ENCODE data around the gene MAP3K3. TPM values are rescaled to one million over a fixed set of nuclear protein-coding genes. Genes with fewer than 3 reads are reported as not detected.
"Not testable (repeated sequence)": the region's sequence is repeated elsewhere in the genome, so short reads cannot be mapped to it uniquely, and the experiment has no call there.

MAP3K3 gene
- total RNA-seq, 1 donor from 2014 or later = 28.0 TPM

DNA sequence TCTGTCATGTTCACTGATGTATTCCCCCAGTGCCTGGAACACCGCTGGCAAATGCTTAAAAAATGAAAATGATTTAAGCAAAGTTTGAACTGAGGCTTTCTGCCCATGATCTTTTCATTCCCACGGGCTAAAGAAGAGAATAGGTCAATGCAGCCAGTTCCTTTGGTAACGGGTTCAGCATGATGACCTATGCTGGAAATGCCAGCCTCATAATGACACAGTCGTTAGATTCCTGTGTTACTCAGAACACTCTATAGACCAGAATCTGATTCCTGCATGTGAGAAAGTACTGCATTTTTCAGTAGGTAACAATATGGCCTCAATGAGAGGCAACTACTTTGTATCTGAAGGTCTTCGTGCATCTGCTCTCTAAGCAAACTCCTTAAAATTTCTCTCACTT, 96.8 kb downstream of the MAP3K3 start:
- peaks cover 2% of the 10 kb centered on the region for H3K36me3 Mint-ChIP-seq (ENCODE audit: low read depth)
- H3K27me3 Mint-ChIP-seq (ENCODE audit: low read depth) = no peaks in the 10 kb centered on the region
- H3K4me3 Mint-ChIP-seq = no peak overlapping the region
- H3K4me1 Mint-ChIP-seq = peaks cover 14% of the 10 kb centered on the region
- no peaks in the 10 kb centered on the region for H3K9me3 Mint-ChIP-seq
- no peak for TF ChIP-seq CTCF (conservative IDR thresholded peaks at IDR 0.05)
- H3K27ac Mint-ChIP-seq (ENCODE audit: unreplicated experiment) = peak overlapping the region; percentile 82
- DNase-seq (ENCODE audit: low read depth, low spot score) = no peak

DNA sequence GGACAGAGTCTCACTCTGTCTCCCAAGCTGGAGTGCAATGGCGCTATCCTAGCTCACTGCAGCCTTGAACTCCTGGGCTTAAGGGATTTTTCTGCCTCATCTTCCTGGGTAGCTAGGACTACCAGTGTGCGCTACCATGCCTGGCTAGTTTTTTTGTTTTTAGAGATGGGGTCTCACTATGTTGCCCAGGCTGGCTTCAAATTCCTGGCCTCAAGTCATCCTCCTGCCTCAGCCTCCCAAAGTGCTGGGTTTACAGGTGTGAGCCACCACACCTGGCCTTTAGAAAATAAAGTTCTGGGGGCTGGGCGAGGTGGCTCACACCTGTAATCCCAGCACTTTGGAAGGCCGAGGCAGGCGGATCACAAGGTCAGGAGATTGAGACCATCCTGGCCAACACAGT, 98.0 kb downstream of the MAP3K3 start:
- H3K4me3 Mint-ChIP-seq; DNase-seq (ENCODE audit: low read depth, low spot score); H3K9me3 Mint-ChIP-seq; H3K36me3 Mint-ChIP-seq (ENCODE audit: low read depth); H3K27ac Mint-ChIP-seq (ENCODE audit: unreplicated experiment); H3K27me3 Mint-ChIP-seq (ENCODE audit: low read depth): not testable (repeated sequence)
- peaks cover 14% of the 10 kb centered on the region for H3K4me1 Mint-ChIP-seq

DNA sequence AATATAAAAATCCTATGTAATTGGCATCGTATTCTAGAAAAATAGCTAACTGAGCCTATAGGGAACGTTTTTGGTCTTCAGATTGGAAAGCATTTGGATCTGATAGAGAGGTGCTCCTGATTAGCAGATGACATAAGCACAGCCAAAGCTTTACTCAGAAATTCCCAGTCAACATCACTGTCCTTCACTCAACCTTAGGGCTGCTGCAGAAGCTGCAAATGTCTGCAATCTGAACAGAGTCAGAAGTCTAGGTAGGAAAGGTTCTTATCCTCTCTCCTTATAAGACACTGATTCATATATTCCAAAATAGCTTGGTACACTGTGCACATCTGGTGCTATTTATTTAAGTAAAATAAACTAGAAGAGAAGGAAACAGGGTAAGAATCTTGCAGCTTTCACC, 100.2 kb downstream of the MAP3K3 start:
- TF ChIP-seq CTCF (conservative IDR thresholded peaks at IDR 0.05) = no peak
- H3K27ac Mint-ChIP-seq (ENCODE audit: unreplicated experiment) = no peak overlapping the region
- peaks cover 14% of the 10 kb centered on the region for H3K4me1 Mint-ChIP-seq
- no peak overlapping the region for H3K4me3 Mint-ChIP-seq
- H3K27me3 Mint-ChIP-seq (ENCODE audit: low read depth) = no peaks in the 10 kb centered on the region
- no peaks in the 10 kb centered on the region for H3K9me3 Mint-ChIP-seq
- peaks cover 11% of the 10 kb centered on the region for H3K36me3 Mint-ChIP-seq (ENCODE audit: low read depth)
- no peak for DNase-seq (ENCODE audit: low read depth, low spot score)

DNA sequence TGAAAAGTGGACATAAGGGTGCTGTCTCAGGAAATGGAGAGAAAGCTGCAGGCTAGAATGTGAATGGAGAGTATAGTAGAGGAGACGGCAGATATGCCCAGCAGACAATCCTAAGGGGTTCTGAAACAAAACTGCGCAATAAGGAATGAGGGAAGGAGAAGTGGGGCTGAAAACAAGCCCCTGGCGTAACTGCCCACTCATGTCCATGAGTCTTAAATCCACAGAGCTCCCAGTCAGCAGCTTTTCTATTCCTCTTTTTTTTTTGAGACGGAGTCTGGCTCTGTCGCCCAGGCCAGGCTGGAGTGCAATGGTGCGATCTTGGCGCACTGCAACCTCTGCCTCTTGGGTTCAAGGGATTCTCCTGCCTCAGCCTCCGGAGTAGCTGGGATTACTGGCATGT, 113.5 kb downstream of the MAP3K3 start:
- DNase-seq (ENCODE audit: low read depth, low spot score) = no peak
- peaks cover 4% of the 10 kb centered on the region for H3K4me1 Mint-ChIP-seq

GRCh38 chr17:63740464-63741142, 118.4 kb downstream of the MAP3K3 start:
- Mint-ChIP-seq H3K27me3 (ENCODE audit: low read depth) (no peaks in the 10 kb centered on the region), H3K36me3 (ENCODE audit: low read depth) (no peaks in the 10 kb centered on the region), H3K4me1 (peaks cover 15% of the 10 kb centered on the region), H3K27ac (ENCODE audit: unreplicated experiment) (peak overlapping the region; percentile 95), H3K9me3 (no peaks in the 10 kb centered on the region), H3K4me3 (peak overlapping the region; percentile 90)
- no peak for DNase-seq (ENCODE audit: low read depth, low spot score)
- TF ChIP-seq CTCF (conservative IDR thresholded peaks at IDR 0.05) = no peak

More for the DNA sequence above, 113.5 kb downstream of the MAP3K3 start:
- no peaks in the 10 kb centered on the region for H3K9me3 Mint-ChIP-seq
- H3K27me3 Mint-ChIP-seq (ENCODE audit: low read depth) = no peaks in the 10 kb centered on the region
- no peak for TF ChIP-seq CTCF (conservative IDR thresholded peaks at IDR 0.05)
- no peak overlapping the region for H3K4me3 Mint-ChIP-seq
- no peaks in the 10 kb centered on the region for H3K36me3 Mint-ChIP-seq (ENCODE audit: low read depth)
- H3K27ac Mint-ChIP-seq (ENCODE audit: unreplicated experiment) = peak overlapping the region; percentile 30

- Mint-ChIP-seq H3K36me3 (ENCODE audit: low read depth) (no peaks in the 10 kb centered on the region), H3K27me3 (ENCODE audit: low read depth) (no peaks in the 10 kb centered on the region), H3K4me1 (peaks cover 15% of the 10 kb centered on the region), H3K27ac (ENCODE audit: unreplicated experiment) (peak overlapping the region; percentile 95), H3K4me3 (peak overlapping the region; percentile 90), H3K9me3 (no peaks in the 10 kb centered on the region)
- no peak for TF ChIP-seq CTCF (conservative IDR thresholded peaks at IDR 0.05)
- no peak for DNase-seq (ENCODE audit: low read depth, low spot score)
Observed at GRCh38 chr17:63741143-63741407, 118.9 kb downstream of the MAP3K3 start.

All from neural crest cell (in vitro differentiated cells).